C4-2B (cell line): Measurements from ENCODE around the gene TBK1.

Experiments used
- H3K27ac ChIP-seq: fragments of 450-650 bp; 2 replicates; pipeline ENCODE4 v1.5.1; 2017
- ZFX ChIP-seq: fragments of 450-650 bp; IDR thresholded peaks from 2 replicates; pipeline ENCODE4 v1.6.1; 2017
- TF ChIP-seq, protein P1 (sequence below): fragments of 450-650 bp; conservative IDR thresholded peaks from 2 replicates; pipeline ENCODE4 v1.5.1; 2017; ENCODE audit warnings: mild to moderate bottlenecking

TBK1 gene

DNA sequence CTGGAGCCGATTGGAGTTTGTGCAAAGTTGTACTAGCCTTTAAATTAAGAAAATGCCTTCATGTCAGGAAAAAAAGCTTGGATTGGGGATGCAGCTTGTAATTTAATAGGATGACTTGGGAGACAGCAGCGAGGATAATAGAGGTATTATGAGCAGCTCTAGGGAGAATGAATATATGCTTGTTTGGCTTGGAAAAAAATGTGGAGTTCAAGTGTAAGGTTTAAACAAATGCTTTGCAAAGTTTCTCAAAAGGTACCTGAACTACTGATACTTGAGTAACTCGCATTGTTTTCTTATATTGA, 93.1 kb downstream of the TBK1 start:
- H3K27ac ChIP-seq = no peak overlapping the region
- TF ChIP-seq ZFX = no peak
- TF ChIP-seq, protein P1, sequence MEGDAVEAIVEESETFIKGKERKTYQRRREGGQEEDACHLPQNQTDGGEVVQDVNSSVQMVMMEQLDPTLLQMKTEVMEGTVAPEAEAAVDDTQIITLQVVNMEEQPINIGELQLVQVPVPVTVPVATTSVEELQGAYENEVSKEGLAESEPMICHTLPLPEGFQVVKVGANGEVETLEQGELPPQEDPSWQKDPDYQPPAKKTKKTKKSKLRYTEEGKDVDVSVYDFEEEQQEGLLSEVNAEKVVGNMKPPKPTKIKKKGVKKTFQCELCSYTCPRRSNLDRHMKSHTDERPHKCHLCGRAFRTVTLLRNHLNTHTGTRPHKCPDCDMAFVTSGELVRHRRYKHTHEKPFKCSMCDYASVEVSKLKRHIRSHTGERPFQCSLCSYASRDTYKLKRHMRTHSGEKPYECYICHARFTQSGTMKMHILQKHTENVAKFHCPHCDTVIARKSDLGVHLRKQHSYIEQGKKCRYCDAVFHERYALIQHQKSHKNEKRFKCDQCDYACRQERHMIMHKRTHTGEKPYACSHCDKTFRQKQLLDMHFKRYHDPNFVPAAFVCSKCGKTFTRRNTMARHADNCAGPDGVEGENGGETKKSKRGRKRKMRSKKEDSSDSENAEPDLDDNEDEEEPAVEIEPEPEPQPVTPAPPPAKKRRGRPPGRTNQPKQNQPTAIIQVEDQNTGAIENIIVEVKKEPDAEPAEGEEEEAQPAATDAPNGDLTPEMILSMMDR = no peak

DNA sequence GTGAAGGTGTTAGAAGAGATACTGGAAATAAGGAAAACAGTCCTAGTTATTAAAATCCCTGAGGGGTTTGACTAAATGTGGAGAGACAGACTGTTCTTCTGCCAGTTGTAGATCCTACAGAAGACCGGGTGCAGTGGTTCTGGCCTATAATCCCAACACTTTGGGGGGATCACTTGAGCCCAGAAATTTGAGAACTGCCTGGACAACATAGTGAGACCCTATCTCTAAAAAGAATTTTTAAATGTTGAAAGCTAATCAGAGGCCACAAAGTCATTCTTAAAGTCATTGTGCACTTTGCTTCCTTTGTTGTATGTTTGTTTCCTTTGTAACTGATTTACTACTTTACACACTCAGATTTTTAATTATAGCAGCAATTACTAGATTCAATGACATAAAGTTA, 97.2 kb downstream of the TBK1 start:
- H3K27ac ChIP-seq = no peak overlapping the region; the same call in 1 of the 2 replicates
- TF ChIP-seq, protein P1 = no peak
- no peak for TF ChIP-seq ZFX

DNA sequence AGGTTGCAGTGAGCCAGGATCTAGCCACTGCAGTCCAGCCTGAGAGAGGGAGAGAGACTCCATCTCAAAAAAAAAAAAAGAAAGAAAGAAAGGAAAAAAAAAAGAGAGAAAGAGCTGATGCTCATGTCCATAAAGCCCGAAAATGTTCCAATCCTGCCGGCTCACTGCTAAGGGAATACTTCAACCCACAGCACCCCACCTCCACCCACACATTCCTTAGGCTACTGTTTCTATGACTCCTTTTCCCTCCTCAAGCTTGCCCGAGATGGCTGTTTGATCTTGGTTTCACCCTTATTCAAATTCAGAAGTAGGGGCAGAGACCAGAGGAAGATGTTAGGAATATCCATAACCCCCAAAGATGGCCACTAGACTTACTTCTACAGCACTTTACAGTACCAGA, 98.8 kb downstream of the TBK1 start:
- no peak for TF ChIP-seq ZFX
- TF ChIP-seq, protein P1 = no peak
- H3K27ac ChIP-seq = peak overlapping the region; percentile 78

DNA sequence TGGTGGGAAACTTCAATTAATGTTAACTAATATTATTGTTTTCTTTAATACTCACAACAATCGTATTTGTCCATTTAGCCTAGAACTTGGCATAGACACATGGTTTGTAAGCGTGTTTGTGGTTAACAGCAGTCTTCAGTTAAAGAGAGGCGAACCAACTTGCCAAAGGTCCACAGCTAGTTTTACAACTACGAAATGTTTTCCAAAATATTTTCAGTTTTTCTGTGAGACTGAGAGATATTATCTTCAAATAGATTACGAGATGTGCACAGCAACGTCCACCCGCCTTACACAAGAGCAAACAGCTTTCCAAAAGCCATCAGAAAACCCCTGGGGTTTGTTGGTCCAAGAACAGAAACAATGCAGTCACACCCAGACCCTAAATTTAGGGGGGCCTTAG, 99.8 kb downstream of the TBK1 start:
- TF ChIP-seq, protein P1 = no peak
- TF ChIP-seq ZFX = no peak

More for the DNA sequence above, 99.8 kb downstream of the TBK1 start:
- H3K27ac ChIP-seq = peak overlapping the region; percentile 78
